GM12878 (cell line): ENCODE results near the gene DAGLA. TPM values are rescaled to one million over a fixed set of nuclear protein-coding genes. Genes with fewer than 3 reads are reported as not detected.

ENCODE experiments used
- BCL11A ChIP-seq: IDR thresholded peaks from 2 replicates; pipeline ENCODE4 v1.6.1; 2011; ENCODE audit warnings: low read depth, low read length
- CREB1 ChIP-seq: IDR thresholded peaks from 2 replicates; pipeline ENCODE4 v1.6.1; 2012; ENCODE audit warnings: low read depth, mild to moderate bottlenecking, inconsistent platforms
- E2F4 ChIP-seq: IDR thresholded peaks from 2 replicates; pipeline ENCODE4 v1.6.1; 2012; ENCODE audit warnings: low read depth, low read length, improper control_type of control experiment
- FOXK2 ChIP-seq: fragments of 450-650 bp; IDR thresholded peaks from 2 replicates; pipeline ENCODE4 v1.6.1; 2017; ENCODE audit warnings: mild to moderate bottlenecking, moderate library complexity
- GABPA ChIP-seq: IDR thresholded peaks from 2 replicates; pipeline ENCODE4 v1.6.1; 2014; ENCODE audit warnings: antibody characterized with exemption, low read depth, mild to moderate bottlenecking, inconsistent platforms
- HCFC1 ChIP-seq: fragments of 150-350 bp; IDR thresholded peaks from 2 replicates; pipeline ENCODE4 v1.6.1; 2014; ENCODE audit warnings: low read length
- HDGF ChIP-seq: fragments of 450-650 bp; IDR thresholded peaks from 2 replicates; pipeline ENCODE4 v1.6.1; 2016; ENCODE audit warnings: antibody characterized with exemption
- IRF3 ChIP-seq: fragments of 450-650 bp; IDR thresholded peaks from 2 replicates; pipeline ENCODE4 v1.6.1; 2014; ENCODE audit warnings: mild to moderate bottlenecking
- POLR2AphosphoS5 ChIP-seq: IDR thresholded peaks from 2 replicates; pipeline ENCODE4 v1.6.1; 2011; ENCODE audit warnings: mild to moderate bottlenecking, low read length, inconsistent platforms
- SMARCA5 ChIP-seq: fragments of 450-650 bp; IDR thresholded peaks from 2 replicates; pipeline ENCODE4 v1.6.1; 2017; ENCODE audit warnings: mild to moderate bottlenecking
- SREBF1 ChIP-seq: IDR thresholded peaks from 2 replicates; pipeline ENCODE4 v1.6.1; 2012; ENCODE audit warnings: mild to moderate bottlenecking, low read length
- SUZ12 ChIP-seq: fragments of 200-600 bp; sonication (generic); IDR thresholded peaks from one replicate; pipeline ENCODE4 v1.6.1; 2018; ENCODE audit warnings: antibody characterized with exemption, mild to moderate bottlenecking; ENCODE audit not compliant: unreplicated experiment
- ZBED1 ChIP-seq: IDR thresholded peaks from 2 replicates; pipeline ENCODE4 v1.6.1; 2016; ENCODE audit warnings: borderline replicate concordance
- ZBTB33 ChIP-seq: fragments of 450-650 bp; IDR thresholded peaks from 2 replicates; pipeline ENCODE4 v1.6.1; 2017; ENCODE audit warnings: mild to moderate bottlenecking
- ZNF207 ChIP-seq: fragments of 450-650 bp; IDR thresholded peaks from 2 replicates; pipeline ENCODE4 v1.6.1; 2014; ENCODE audit warnings: antibody characterized with exemption, mild to moderate bottlenecking, borderline replicate concordance
- ZSCAN29 ChIP-seq: fragments of 450-650 bp; IDR thresholded peaks from 2 replicates; pipeline ENCODE4 v1.6.1; 2017; ENCODE audit warnings: mild to moderate bottlenecking, moderate library complexity
- ZZZ3 ChIP-seq: IDR thresholded peaks from 2 replicates; pipeline ENCODE4 v1.6.1; 2011; ENCODE audit warnings: low read depth; ENCODE audit not compliant: control insufficient read depth, insufficient read length
- polyA plus RNA-seq, 11 experiments: library from polyadenylated mRNA; depleted of rRNA in 4 of 11; unstranded in 6 of 11; stranded (reverse) in 5 of 11; fragments of >200 nt; fragmentation: Nextera tagmentation in 4 of 11; fragmentation: Illumina TruSeq in 1 of 11; extraction: Ambion mirVana in 4 of 11; extraction: Trizol in 1 of 11; gene quantifications; 1 replicate in 1 of 11; 2 replicates in 10 of 11; pipeline versions ENCODE4 v1.2.1 to v1.2.3, GENCODE V29; 2011 to 2016; ENCODE audit warnings: inconsistent platforms in 2 of 11, missing spikeins in 2 of 11, low read depth in 1 of 11
- total RNA-seq, 4 experiments: library from RNA; depleted of rRNA in 3 of 4; stranded (reverse); fragments of >200 nt in 3 of 4; fragmentation: Illumina TruSeq in 1 of 4; extraction: Trizol in 1 of 4; gene quantifications; 2 replicates each; pipeline versions ENCODE4 v1.2.1 to v1.2.3, GENCODE V29; 2013 to 2021
- TF ChIP-seq, protein P1 (sequence below): fragments of 150-350 bp; IDR thresholded peaks from 2 replicates; pipeline ENCODE4 v1.6.1; 2014; ENCODE audit warnings: mild to moderate bottlenecking, low read depth, low read length
- TF ChIP-seq, protein P2 (sequence below): IDR thresholded peaks from 2 replicates; pipeline ENCODE4 v1.6.1; 2011; ENCODE audit warnings: low read depth, low read length, improper control_type of control experiment, borderline replicate concordance
- TF ChIP-seq, protein P3 (sequence below): fragments of 450-650 bp; IDR thresholded peaks from 2 replicates; pipeline ENCODE4 v1.6.1; 2016; ENCODE audit warnings: mild to moderate bottlenecking

Gene DAGLA
- total and polyA plus RNA-seq, 10 of the 15 experiments (the other 5 are each of a cell fraction or from before 2014, with no cell fraction given) = 0.05 TPM; not detected in 9

DNA sequence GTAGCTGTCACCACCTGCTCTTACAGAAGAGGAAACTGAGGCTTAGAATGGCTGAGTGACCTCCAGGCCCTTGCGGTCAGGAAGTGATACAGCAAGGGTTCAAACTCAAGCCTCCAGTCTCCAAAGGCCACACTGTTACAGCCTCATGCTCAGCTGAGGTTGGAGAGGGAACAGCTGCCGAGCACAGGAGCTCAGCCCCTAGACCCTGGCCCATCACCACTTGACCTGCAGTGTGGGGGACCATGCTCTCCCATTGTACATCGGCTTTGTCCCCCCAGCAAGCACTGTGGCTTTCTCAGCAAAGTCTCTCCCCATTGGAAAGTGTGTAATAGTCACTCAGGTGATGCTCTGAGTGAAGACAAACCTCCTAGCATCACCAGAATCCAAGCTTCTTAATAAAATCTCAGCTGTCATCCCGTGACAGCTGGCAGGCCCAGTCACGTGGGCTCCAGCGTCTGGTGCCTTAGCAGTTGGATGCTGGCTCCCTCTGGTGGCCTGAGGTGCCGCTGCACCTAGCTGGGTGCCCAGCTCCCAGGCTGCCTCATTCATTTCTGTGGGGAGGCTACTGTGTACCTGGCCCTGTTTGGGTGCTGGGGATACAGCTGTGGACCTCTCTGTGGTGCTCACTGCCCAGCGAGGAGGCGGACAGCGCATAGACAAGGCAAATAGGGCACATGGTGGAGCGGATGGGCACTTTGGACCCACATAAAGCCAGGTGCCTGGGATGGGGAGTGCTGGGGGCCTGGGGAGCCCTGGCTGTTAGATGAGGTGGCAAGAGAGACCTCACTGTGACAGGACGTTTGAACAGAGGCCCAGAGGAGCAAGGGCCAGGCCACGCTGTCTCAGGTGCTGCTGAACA, 53.2 kb downstream of the DAGLA start (continued):
- TF ChIP-seq, protein P1, sequence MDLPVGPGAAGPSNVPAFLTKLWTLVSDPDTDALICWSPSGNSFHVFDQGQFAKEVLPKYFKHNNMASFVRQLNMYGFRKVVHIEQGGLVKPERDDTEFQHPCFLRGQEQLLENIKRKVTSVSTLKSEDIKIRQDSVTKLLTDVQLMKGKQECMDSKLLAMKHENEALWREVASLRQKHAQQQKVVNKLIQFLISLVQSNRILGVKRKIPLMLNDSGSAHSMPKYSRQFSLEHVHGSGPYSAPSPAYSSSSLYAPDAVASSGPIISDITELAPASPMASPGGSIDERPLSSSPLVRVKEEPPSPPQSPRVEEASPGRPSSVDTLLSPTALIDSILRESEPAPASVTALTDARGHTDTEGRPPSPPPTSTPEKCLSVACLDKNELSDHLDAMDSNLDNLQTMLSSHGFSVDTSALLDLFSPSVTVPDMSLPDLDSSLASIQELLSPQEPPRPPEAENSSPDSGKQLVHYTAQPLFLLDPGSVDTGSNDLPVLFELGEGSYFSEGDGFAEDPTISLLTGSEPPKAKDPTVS = no peak
- TF ChIP-seq, protein P2, sequence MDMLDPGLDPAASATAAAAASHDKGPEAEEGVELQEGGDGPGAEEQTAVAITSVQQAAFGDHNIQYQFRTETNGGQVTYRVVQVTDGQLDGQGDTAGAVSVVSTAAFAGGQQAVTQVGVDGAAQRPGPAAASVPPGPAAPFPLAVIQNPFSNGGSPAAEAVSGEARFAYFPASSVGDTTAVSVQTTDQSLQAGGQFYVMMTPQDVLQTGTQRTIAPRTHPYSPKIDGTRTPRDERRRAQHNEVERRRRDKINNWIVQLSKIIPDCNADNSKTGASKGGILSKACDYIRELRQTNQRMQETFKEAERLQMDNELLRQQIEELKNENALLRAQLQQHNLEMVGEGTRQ = peak; percentile 96
- TF ChIP-seq ZZZ3 (no peak), E2F4 (no peak), GABPA (no peak), FOXK2 (no peak), BCL11A (no peak), SUZ12 (no peak), IRF3 (no peak), SMARCA5 (no peak), SREBF1 (no peak), ZSCAN29 (no peak), ZBTB33 (no peak), HDGF (no peak), ZNF207 (no peak), ZBED1 (no peak), POLR2AphosphoS5 (no peak), CREB1 (no peak), HCFC1 (no peak)
- TF ChIP-seq, protein P3, sequence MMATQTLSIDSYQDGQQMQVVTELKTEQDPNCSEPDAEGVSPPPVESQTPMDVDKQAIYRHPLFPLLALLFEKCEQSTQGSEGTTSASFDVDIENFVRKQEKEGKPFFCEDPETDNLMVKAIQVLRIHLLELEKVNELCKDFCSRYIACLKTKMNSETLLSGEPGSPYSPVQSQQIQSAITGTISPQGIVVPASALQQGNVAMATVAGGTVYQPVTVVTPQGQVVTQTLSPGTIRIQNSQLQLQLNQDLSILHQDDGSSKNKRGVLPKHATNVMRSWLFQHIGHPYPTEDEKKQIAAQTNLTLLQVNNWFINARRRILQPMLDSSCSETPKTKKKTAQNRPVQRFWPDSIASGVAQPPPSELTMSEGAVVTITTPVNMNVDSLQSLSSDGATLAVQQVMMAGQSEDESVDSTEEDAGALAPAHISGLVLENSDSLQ = peak; percentile 84
